Measurements from ENCODE around the gene APBA2.

DNA sequence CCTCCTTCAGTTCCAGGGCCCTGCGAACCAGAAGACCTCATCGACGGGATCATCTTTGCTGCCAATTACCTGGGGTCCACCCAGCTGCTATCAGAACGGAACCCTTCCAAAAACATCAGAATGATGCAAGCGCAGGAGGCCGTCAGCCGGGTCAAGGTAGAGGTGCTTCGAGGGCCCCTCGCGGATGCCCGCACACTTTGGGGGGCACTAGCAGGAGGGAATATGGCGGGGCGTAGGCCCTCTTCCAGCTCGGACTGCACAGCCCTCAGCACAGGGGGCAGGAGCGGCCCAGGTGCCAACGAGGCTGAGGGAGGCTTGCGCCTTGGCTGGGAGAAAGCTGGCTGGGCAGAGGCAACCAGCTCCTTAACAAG, 207.3 kb downstream of the APBA2 start:
- TF ChIP-seq, protein P1, sequence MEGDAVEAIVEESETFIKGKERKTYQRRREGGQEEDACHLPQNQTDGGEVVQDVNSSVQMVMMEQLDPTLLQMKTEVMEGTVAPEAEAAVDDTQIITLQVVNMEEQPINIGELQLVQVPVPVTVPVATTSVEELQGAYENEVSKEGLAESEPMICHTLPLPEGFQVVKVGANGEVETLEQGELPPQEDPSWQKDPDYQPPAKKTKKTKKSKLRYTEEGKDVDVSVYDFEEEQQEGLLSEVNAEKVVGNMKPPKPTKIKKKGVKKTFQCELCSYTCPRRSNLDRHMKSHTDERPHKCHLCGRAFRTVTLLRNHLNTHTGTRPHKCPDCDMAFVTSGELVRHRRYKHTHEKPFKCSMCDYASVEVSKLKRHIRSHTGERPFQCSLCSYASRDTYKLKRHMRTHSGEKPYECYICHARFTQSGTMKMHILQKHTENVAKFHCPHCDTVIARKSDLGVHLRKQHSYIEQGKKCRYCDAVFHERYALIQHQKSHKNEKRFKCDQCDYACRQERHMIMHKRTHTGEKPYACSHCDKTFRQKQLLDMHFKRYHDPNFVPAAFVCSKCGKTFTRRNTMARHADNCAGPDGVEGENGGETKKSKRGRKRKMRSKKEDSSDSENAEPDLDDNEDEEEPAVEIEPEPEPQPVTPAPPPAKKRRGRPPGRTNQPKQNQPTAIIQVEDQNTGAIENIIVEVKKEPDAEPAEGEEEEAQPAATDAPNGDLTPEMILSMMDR (IDR thresholded peaks at IDR 0.05; ENCODE audit: low read depth, low read length), result no peak
- no peak for TF ChIP-seq EZH2phosphoT487 (IDR thresholded peaks at IDR 0.05; ENCODE audit: low read depth)
